K562 (cell line): ENCODE data around the gene CCDC90B. TPM values are rescaled to one million over a fixed set of nuclear protein-coding genes. Genes with fewer than 3 reads are reported as not detected.

Experiments used
- ARHGAP35 ChIP-seq: fragments of 450-650 bp; IDR thresholded peaks from 2 replicates; pipeline ENCODE4 v1.6.1; 2018; ENCODE audit not compliant: partially characterized antibody
- ARNT ChIP-seq, 2 experiments: fragments of 450-650 bp; IDR thresholded peaks; 2 replicates each; pipeline ENCODE4 v1.6.1; 2016; ENCODE audit warnings: mild to moderate bottlenecking in 1 of 2
- CCAR2 ChIP-seq: fragments of 200-400 bp; formaldehyde crosslinking; IDR thresholded peaks from 2 replicates; pipeline ENCODE4 v1.6.1; 2017; ENCODE audit warnings: mild to moderate bottlenecking, low read depth, low read length
- CEBPB ChIP-seq: fragments of 450-650 bp; IDR thresholded peaks from 2 replicates; pipeline ENCODE4 v1.6.1; 2016; ENCODE audit warnings: missing genetic modification characterization, missing compliant biosample characterization
- CHCHD3 ChIP-seq: fragments of 250-450 bp; sonication (Bioruptor Pico); IDR thresholded peaks from 2 replicates; pipeline ENCODE4 v2.1.2; 2022; ENCODE audit warnings: mild to moderate bottlenecking
- EWSR1 ChIP-seq: fragments of 450-650 bp; IDR thresholded peaks from 2 replicates; pipeline ENCODE4 v1.6.1; 2018; ENCODE audit warnings: borderline replicate concordance, mild to moderate bottlenecking, low read depth, moderate library complexity; ENCODE audit not compliant: partially characterized antibody
- HMG20B ChIP-seq: fragments of 250-450 bp; sonication (Bioruptor Pico); IDR thresholded peaks from 2 replicates; pipeline ENCODE4 v1.5.0; 2021; ENCODE audit warnings: mild to moderate bottlenecking
- HNRNPUL1 ChIP-seq: fragments of 200-400 bp; formaldehyde crosslinking; IDR thresholded peaks from 2 replicates; pipeline ENCODE4 v1.6.1; 2017; ENCODE audit warnings: low read length
- L3MBTL2 ChIP-seq: fragments of 450-650 bp; IDR thresholded peaks from 2 replicates; pipeline ENCODE4 v1.6.1; 2016; ENCODE audit warnings: mild to moderate bottlenecking, moderate library complexity
- NCOA1 ChIP-seq: fragments of 450-650 bp; IDR thresholded peaks from 2 replicates; pipeline ENCODE4 v1.6.1; 2016; ENCODE audit warnings: low read depth
- SPI1 ChIP-seq: IDR thresholded peaks from 2 replicates; pipeline ENCODE4 v1.6.1; 2011; ENCODE audit warnings: low read depth, low read length, control low read depth, borderline replicate concordance
- TBP ChIP-seq: optimal IDR thresholded peaks from 2 replicates; pipeline ENCODE3; 2011; ENCODE audit warnings: low read depth, low read length, improper control_type of control experiment
- XRCC4 ChIP-seq: IDR thresholded peaks from one replicate; pipeline ENCODE4 v1.6.1; 2011; ENCODE audit not compliant: insufficient read depth, insufficient read length; ENCODE audit errors: extremely low read depth
- ZNF23 ChIP-seq: fragments of 250-450 bp; sonication (Bioruptor Pico); IDR thresholded peaks from 2 replicates; pipeline ENCODE4 v1.4.0; 2020; ENCODE audit warnings: mild to moderate bottlenecking
- ZNF707 ChIP-seq: fragments of 250-450 bp; sonication (Bioruptor Pico); conservative IDR thresholded peaks from 2 replicates; pipeline ENCODE4 v1.8.0; 2022; ENCODE audit warnings: inconsistent platforms, mild to moderate bottlenecking, moderate library complexity
- ZNF75A ChIP-seq: fragments of 450-650 bp; formaldehyde crosslinking; IDR thresholded peaks from 2 replicates; pipeline ENCODE4 v1.4.0; 2020; ENCODE audit warnings: mild to moderate bottlenecking
- polyA plus RNA-seq, 8 experiments: library from polyadenylated mRNA; depleted of rRNA in 4 of 8; stranded (reverse) in 5 of 8; unstranded in 3 of 8; fragments of >200 nt; fragmentation: Nextera tagmentation in 2 of 8; fragmentation: Illumina TruSeq in 1 of 8; extraction: Ambion mirVana in 2 of 8; extraction: Trizol in 1 of 8; gene quantifications; 2 replicates each; pipeline versions ENCODE4 v1.2.1 to v1.2.3, GENCODE V29; 2011 to 2014; ENCODE audit warnings: inconsistent platforms in 1 of 8, missing spikeins in 1 of 8
- total RNA-seq, 7 experiments: library from RNA; depleted of rRNA in 6 of 7; stranded (reverse); fragments of >200 nt in 6 of 7; fragmentation: Illumina TruSeq in 2 of 7; extraction: Trizol in 2 of 7; gene quantifications; 2 replicates each; pipeline versions ENCODE4 v1.2.1 to v1.2.3, GENCODE V29; 2011 to 2021; ENCODE audit warnings: low replicate concordance in 1 of 7
- TF ChIP-seq, protein P1 (sequence below): fragments of 250-450 bp; sonication (Bioruptor Pico); IDR thresholded peaks from 2 replicates; pipeline ENCODE4 v1.9.0; 2021; ENCODE audit warnings: mild to moderate bottlenecking, inconsistent platforms
- TF ChIP-seq, protein P2 (sequence below): conservative IDR thresholded peaks from 2 replicates; pipeline ENCODE4 v1.6.1; 2011; ENCODE audit warnings: low read depth, mild to moderate bottlenecking, low read length; ENCODE audit not compliant: control insufficient read depth
- TF ChIP-seq, protein P3 (sequence below): sonication (generic); formaldehyde crosslinking; IDR thresholded peaks from 2 replicates; pipeline ENCODE4 v1.8.1; 2023; ENCODE audit warnings: mild to moderate bottlenecking, missing genetic modification reagents
- TF ChIP-seq, protein P4 (sequence below): fragments of 450-650 bp; conservative IDR thresholded peaks from 2 replicates; pipeline ENCODE4 v1.6.1; 2016; ENCODE audit warnings: missing genetic modification characterization, low read depth, mild to moderate bottlenecking, missing compliant biosample characterization, moderate library complexity
- TF ChIP-seq, protein P5 (sequence below): fragments of 450-650 bp; IDR thresholded peaks from 2 replicates; pipeline ENCODE4 v1.7.1; 2018; ENCODE audit warnings: mild to moderate bottlenecking, low read depth; ENCODE audit not compliant: partially characterized antibody

The CCDC90B gene
- total and polyA plus RNA-seq, 9 of the 15 experiments (the other 6 are each of a cell fraction or from before 2014, with no cell fraction given), result 26.6 to 63.6 (median 51.8) TPM

DNA sequence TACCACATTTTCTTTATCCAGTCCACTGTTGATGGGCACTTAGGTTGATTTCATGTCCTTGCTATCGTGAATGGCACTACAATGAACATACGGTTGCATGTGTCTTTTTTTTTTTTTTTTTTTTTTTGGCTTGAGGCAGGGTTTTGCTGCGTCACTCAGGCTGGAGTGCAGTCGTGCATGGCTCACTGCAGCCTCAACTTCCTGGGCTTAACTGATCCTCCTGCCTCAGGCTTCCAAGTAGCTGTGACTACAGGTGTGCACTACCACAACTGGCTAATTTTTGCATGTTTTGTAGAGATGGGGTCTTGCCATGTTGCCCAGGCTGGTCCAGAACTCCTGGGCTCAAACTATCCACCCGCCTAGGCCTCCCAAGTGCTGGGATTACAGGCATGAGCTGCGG, 1.5 kb upstream of the CCDC90B start (continued):
- TF ChIP-seq ARHGAP35, result no peak
- no peak for TF ChIP-seq CHCHD3 (CRISPR knock-in tag)
- TF ChIP-seq ARNT (IDR thresholded peaks at IDR 0.05), result no peak
- TF ChIP-seq NCOA1, result no peak
- TF ChIP-seq ZNF75A (CRISPR knock-in tag), result no peak
- TF ChIP-seq CCAR2, result no peak
- no peak for TF ChIP-seq ZNF23 (CRISPR knock-in tag)
- TF ChIP-seq, protein P1, sequence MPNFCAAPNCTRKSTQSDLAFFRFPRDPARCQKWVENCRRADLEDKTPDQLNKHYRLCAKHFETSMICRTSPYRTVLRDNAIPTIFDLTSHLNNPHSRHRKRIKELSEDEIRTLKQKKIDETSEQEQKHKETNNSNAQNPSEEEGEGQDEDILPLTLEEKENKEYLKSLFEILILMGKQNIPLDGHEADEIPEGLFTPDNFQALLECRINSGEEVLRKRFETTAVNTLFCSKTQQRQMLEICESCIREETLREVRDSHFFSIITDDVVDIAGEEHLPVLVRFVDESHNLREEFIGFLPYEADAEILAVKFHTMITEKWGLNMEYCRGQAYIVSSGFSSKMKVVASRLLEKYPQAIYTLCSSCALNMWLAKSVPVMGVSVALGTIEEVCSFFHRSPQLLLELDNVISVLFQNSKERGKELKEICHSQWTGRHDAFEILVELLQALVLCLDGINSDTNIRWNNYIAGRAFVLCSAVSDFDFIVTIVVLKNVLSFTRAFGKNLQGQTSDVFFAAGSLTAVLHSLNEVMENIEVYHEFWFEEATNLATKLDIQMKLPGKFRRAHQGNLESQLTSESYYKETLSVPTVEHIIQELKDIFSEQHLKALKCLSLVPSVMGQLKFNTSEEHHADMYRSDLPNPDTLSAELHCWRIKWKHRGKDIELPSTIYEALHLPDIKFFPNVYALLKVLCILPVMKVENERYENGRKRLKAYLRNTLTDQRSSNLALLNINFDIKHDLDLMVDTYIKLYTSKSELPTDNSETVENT, result no peak
- no peak for TF ChIP-seq CEBPB (tag)
- TF ChIP-seq XRCC4, result no peak
- TF ChIP-seq, protein P2, sequence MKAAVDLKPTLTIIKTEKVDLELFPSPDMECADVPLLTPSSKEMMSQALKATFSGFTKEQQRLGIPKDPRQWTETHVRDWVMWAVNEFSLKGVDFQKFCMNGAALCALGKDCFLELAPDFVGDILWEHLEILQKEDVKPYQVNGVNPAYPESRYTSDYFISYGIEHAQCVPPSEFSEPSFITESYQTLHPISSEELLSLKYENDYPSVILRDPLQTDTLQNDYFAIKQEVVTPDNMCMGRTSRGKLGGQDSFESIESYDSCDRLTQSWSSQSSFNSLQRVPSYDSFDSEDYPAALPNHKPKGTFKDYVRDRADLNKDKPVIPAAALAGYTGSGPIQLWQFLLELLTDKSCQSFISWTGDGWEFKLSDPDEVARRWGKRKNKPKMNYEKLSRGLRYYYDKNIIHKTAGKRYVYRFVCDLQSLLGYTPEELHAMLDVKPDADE, result 0 out of 2 replicates have a peak, but pooled peaks have one; percentile 40
- TF ChIP-seq HNRNPUL1, result no peak
- TF ChIP-seq ZNF707, result no peak
- TF ChIP-seq L3MBTL2, result 0 out of 2 replicates have a peak, but pooled peaks have one; percentile 31
- TF ChIP-seq HMG20B, result no peak
- TF ChIP-seq TBP, result no peak
- TF ChIP-seq, protein P3, sequence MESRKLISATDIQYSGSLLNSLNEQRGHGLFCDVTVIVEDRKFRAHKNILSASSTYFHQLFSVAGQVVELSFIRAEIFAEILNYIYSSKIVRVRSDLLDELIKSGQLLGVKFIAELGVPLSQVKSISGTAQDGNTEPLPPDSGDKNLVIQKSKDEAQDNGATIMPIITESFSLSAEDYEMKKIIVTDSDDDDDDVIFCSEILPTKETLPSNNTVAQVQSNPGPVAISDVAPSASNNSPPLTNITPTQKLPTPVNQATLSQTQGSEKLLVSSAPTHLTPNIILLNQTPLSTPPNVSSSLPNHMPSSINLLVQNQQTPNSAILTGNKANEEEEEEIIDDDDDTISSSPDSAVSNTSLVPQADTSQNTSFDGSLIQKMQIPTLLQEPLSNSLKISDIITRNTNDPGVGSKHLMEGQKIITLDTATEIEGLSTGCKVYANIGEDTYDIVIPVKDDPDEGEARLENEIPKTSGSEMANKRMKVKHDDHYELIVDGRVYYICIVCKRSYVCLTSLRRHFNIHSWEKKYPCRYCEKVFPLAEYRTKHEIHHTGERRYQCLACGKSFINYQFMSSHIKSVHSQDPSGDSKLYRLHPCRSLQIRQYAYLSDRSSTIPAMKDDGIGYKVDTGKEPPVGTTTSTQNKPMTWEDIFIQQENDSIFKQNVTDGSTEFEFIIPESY (CRISPR knock-in tag), result no peak
- no peak for TF ChIP-seq EWSR1
- no peak for TF ChIP-seq SPI1
- TF ChIP-seq, protein P4, sequence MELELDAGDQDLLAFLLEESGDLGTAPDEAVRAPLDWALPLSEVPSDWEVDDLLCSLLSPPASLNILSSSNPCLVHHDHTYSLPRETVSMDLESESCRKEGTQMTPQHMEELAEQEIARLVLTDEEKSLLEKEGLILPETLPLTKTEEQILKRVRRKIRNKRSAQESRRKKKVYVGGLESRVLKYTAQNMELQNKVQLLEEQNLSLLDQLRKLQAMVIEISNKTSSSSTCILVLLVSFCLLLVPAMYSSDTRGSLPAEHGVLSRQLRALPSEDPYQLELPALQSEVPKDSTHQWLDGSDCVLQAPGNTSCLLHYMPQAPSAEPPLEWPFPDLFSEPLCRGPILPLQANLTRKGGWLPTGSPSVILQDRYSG (tag), result no peak
- TF ChIP-seq, protein P5, sequence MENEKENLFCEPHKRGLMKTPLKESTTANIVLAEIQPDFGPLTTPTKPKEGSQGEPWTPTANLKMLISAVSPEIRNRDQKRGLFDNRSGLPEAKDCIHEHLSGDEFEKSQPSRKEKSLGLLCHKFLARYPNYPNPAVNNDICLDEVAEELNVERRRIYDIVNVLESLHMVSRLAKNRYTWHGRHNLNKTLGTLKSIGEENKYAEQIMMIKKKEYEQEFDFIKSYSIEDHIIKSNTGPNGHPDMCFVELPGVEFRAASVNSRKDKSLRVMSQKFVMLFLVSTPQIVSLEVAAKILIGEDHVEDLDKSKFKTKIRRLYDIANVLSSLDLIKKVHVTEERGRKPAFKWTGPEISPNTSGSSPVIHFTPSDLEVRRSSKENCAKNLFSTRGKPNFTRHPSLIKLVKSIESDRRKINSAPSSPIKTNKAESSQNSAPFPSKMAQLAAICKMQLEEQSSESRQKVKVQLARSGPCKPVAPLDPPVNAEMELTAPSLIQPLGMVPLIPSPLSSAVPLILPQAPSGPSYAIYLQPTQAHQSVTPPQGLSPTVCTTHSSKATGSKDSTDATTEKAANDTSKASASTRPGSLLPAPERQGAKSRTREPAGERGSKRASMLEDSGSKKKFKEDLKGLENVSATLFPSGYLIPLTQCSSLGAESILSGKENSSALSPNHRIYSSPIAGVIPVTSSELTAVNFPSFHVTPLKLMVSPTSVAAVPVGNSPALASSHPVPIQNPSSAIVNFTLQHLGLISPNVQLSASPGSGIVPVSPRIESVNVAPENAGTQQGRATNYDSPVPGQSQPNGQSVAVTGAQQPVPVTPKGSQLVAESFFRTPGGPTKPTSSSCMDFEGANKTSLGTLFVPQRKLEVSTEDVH, result no peak
